ENCODE results near the gene NDNF. TPM values are rescaled to one million over a fixed set of nuclear protein-coding genes. Genes with fewer than 3 reads are reported as not detected.

The NDNF gene
- total RNA-seq, 4 donors from 2014 or later = 11.6 to 16.0 (median 12.1) TPM

GRCh38 chr4:121064482-121064881, 7.9 kb downstream of the NDNF start:
- Histone ChIP-seq H3K36me3 (no peaks in the 10 kb centered on the region), H3K9me3 (no peaks in the 10 kb centered on the region), H3K27me3 (no peaks in the 10 kb centered on the region), H3K4me1 (no peaks in the 10 kb centered on the region), H3K27ac (replicated peaks in 1 of 4) (no peak overlapping the region), H3K4me3 (no peak overlapping the region)
- 84% methylated on average over 3 of the region's 3 CpGs for WGBS
- DNase-seq (ENCODE audit: extremely low spot score) = no peak
- TF ChIP-seq POLR2A (IDR thresholded peaks at IDR 0.05; ENCODE audit: low read depth) (no peak), POLR2AphosphoS5 (IDR thresholded peaks at IDR 0.05) (no peak)
- intact Hi-C loops (cut with DNase I) = no loop called here

GRCh38 chr4:121062521-121062920, 9.8 kb downstream of the NDNF start:
- DNase-seq (ENCODE audit: extremely low spot score) = no peak
- no peak for TF ChIP-seq POLR2AphosphoS5 (IDR thresholded peaks at IDR 0.05)
- TF ChIP-seq CTCF (IDR thresholded peaks at IDR 0.05) = no peak
- TF ChIP-seq EP300 (IDR thresholded peaks at IDR 0.05) = no peak
- no peak for TF ChIP-seq POLR2A (IDR thresholded peaks at IDR 0.05; ENCODE audit: low read depth)
- H3K36me3 ChIP-seq = no peaks in the 10 kb centered on the region
- no peak overlapping the region for H3K4me3 ChIP-seq
- intact Hi-C loops (cut with DNase I) = no loop called here
- H3K27ac ChIP-seq (replicated peaks in 1 of 4) = peak overlapping the region in 1 of 4 donors; percentile 24
- WGBS = 21% methylated on average over 5 of the region's 5 CpGs
- H3K9me3 ChIP-seq = no peaks in the 10 kb centered on the region
- H3K27me3 ChIP-seq = no peaks in the 10 kb centered on the region
- no peaks in the 10 kb centered on the region for H3K4me1 ChIP-seq

- Histone ChIP-seq H3K9me3 (no peaks in the 10 kb centered on the region), H3K4me3 (no peak overlapping the region), H3K27ac (replicated peaks in 1 of 4) (no peak overlapping the region), H3K4me1 (no peaks in the 10 kb centered on the region), H3K27me3 (no peaks in the 10 kb centered on the region), H3K36me3 (no peaks in the 10 kb centered on the region)
- WGBS = 87% methylated on average over 3 of the region's 3 CpGs
- no peak for DNase-seq (ENCODE audit: extremely low spot score)
- intact Hi-C loops (cut with DNase I) = no loop called here
- TF ChIP-seq CTCF (IDR thresholded peaks at IDR 0.05) (no peak), POLR2AphosphoS5 (IDR thresholded peaks at IDR 0.05) (no peak), POLR2A (IDR thresholded peaks at IDR 0.05; ENCODE audit: low read depth) (no peak), EP300 (IDR thresholded peaks at IDR 0.05) (no peak)
Observed at GRCh38 chr4:121061861-121062260, 10.5 kb downstream of the NDNF start.

- Histone ChIP-seq H3K27ac (replicated peaks in 1 of 4) (no peak overlapping the region), H3K27me3 (no peaks in the 10 kb centered on the region), H3K36me3 (no peaks in the 10 kb centered on the region), H3K4me1 (no peaks in the 10 kb centered on the region), H3K4me3 (no peak overlapping the region), H3K9me3 (no peaks in the 10 kb centered on the region)
- 82% methylated on average over 12 of the region's 12 CpGs for WGBS
- intact Hi-C loops (cut with DNase I) = no loop called here
- DNase-seq (ENCODE audit: extremely low spot score) = no peak
- TF ChIP-seq POLR2AphosphoS5 (IDR thresholded peaks at IDR 0.05) (no peak), CTCF (IDR thresholded peaks at IDR 0.05) (no peak), POLR2A (IDR thresholded peaks at IDR 0.05; ENCODE audit: low read depth) (no peak)
Observed at GRCh38 chr4:121061215-121061614, 11.1 kb downstream of the NDNF start.

- H3K4me1 ChIP-seq = no peaks in the 10 kb centered on the region
- WGBS = 59% methylated on average over 9 of the region's 9 CpGs
- no peak overlapping the region for H3K27ac ChIP-seq (replicated peaks in 1 of 4)
- H3K27me3 ChIP-seq = no peaks in the 10 kb centered on the region
- H3K9me3 ChIP-seq = no peaks in the 10 kb centered on the region
- no peak overlapping the region for H3K4me3 ChIP-seq
- no peaks in the 10 kb centered on the region for H3K36me3 ChIP-seq
- no peak for TF ChIP-seq CTCF (IDR thresholded peaks at IDR 0.05)
- no peak for TF ChIP-seq EP300 (IDR thresholded peaks at IDR 0.05)
- TF ChIP-seq POLR2A (IDR thresholded peaks at IDR 0.05; ENCODE audit: low read depth) = no peak
- TF ChIP-seq POLR2AphosphoS5 (IDR thresholded peaks at IDR 0.05) = no peak
- DNase-seq (ENCODE audit: extremely low spot score) = no peak
- intact Hi-C loops (cut with DNase I) = no loop called here
Observed at GRCh38 chr4:121057466-121057922, 14.8 kb downstream of the NDNF start.
